Body of pancreas (tissue), 4 donors: ENCODE data around the gene LRRC1.

Source experiments
- CTCF ChIP-seq, 7 experiments: fragments of 450-650 bp in 4 of 7; fragments of 200-600 bp in 3 of 7; sonication (generic) in 3 of 7; IDR thresholded peaks; one replicate each; pipeline ENCODE4 v1.5.1; 2016 to 2019; ENCODE audit warnings: antibody characterized with exemption in 7 of 7
- POLR2A ChIP-seq, 3 donors: fragments of 450-650 bp; IDR thresholded peaks; one replicate each; pipeline ENCODE4 v1.6.1; 2016; ENCODE audit warnings: antibody characterized with exemption in 3 of 3, mild to moderate bottlenecking in 2 of 3

GRCh38 chr6:53825532-53826321 lies 30.9 kb downstream of the LRRC1 start:
- TF ChIP-seq CTCF (IDR thresholded peaks at IDR 0.05) (no peak), POLR2A (IDR thresholded peaks at IDR 0.05) (no peak)
